Astrocyte of the spinal cord (primary cell): Measurements from ENCODE around the gene ADARB2.

Experiments
- DNase-seq: peaks from one replicate; pipeline ENCODE4 v3.0.0; 2011; ENCODE audit warnings: low read depth, low spot score
- H3K4me3 ChIP-seq: 2 replicates; pipeline ENCODE4 v1.5.1; 2011; ENCODE audit warnings: low read depth, mild to moderate bottlenecking, low read length, moderate library complexity
- CTCF ChIP-seq: IDR thresholded peaks from 2 replicates; pipeline ENCODE4 v1.5.1; 2012; ENCODE audit warnings: low read depth, mild to moderate bottlenecking, low read length, inconsistent platforms
- in situ Hi-C: cut with HindIII; loops from 2 replicates; pipeline ENCODE4 v1.10.0; 2017; ENCODE audit warnings: low sequenced_read_pairs

Gene ADARB2

GRCh38 chr10:1365540-1366321 lies 371.6 kb downstream of the ADARB2 start:
- in situ Hi-C loops = no loop called here
- no peak for TF ChIP-seq CTCF
- H3K4me3 ChIP-seq = no peak overlapping the region
- no peak for DNase-seq

- in situ Hi-C loops = no loop called here
- TF ChIP-seq CTCF = no peak
- no peak for DNase-seq
- no peak overlapping the region for H3K4me3 ChIP-seq
Measured at GRCh38 chr10:1364151-1364910, 373.0 kb downstream of the ADARB2 start.

GRCh38 chr10:1363446-1364121 lies 373.7 kb downstream of the ADARB2 start:
- no peak for TF ChIP-seq CTCF
- in situ Hi-C loops = no loop called here
- no peak for DNase-seq

DNA sequence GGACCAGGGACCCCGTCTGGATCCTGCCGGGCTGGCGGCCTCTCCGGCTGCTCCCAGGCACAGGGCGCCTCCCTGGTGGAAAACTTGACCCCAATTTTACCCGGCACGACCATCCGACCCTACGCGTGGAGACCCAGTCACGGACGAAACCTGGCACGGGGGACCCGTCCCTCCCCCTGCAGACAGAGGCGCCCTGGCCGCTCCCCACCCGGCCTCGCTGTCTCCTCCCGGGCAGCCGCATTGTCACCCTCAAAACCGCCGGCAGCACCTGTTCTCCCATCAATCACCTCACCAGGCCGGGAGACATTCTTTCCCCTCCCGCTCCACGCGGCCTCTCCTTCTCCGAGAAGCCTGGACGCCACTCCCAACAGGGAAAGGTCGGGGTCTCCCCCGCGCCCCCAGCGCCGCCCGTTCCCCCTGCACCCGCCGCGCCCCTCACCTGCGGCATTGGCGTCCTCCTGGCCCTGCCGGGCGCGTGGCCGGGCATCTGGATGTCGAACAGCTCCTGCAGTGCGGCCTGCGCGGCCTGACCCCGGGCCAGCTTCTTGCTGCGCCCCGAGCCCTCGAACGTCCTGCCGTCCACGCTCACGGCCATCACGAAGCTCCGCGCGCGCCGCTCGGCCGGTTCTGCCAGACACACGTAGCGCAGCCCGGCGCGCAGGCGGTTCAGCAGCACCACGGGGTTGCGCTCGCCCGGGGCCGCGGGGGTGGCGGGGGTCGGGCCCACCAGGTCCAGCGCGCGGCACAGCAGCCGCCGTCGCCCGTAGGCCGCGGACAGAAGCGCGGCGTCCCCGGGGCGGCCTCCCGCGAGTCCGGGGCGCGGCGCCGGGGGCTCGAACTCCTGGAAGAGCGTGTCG lies 374.5 kb downstream of the ADARB2 start:
- H3K4me3 ChIP-seq = no peak overlapping the region
- no peak for TF ChIP-seq CTCF
- in situ Hi-C loops = no loop called here
- no peak for DNase-seq

More at GRCh38 chr10:1363446-1364121, 373.7 kb downstream of the ADARB2 start:
- no peak overlapping the region for H3K4me3 ChIP-seq

DNA sequence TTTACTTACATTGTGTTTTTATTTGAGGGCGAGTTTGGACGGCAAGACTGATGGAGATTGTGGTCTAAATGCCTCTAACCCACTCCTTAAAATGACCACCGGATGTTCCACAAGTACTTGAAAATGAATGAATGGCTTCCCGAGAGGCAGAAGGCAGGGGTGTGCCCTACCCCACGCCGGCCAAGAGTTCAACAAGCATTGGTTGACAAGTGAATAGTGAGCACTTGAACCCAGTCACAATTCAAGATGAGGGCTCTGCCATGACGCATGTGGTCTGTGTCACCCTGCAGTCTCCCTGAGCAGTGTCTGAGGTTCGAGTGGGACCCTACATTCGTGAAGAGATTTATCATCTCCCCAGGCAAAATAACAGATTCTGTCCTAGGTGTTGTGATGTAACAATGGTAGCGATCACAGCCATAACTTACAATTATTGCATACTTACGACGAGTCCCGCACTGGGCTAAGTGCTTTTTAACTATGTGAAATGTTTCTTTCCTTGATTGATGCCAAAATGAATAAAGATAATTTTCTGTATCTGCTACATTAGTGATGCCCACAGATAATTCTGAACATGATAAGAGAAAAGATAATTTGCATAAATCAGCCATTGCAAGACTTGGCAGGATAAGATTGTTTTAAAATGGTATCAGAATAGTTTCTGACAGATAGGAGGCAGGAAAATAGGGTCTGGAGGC lies 375.8 kb downstream of the ADARB2 start:
- in situ Hi-C loops = no loop called here
- no peak for TF ChIP-seq CTCF
- no peak overlapping the region for H3K4me3 ChIP-seq
- no peak for DNase-seq
